T47D (cell line): Measurements from ENCODE around the gene TOR3A.
A peak's percentile ranks its signal among the peaks of the same experiment; 100 is the strongest.
"Not testable (repeated sequence)": the region's sequence is repeated elsewhere in the genome, so short reads cannot be mapped to it uniquely, and the experiment has no call there.

ENCODE experiments used
- DNase-seq, 2 experiments: peaks; one replicate each; pipeline versions ENCODE4 v3.0.0 to v3.0.0-alpha.2; 2011 to 2012; ENCODE audit warnings: low read depth in 1 of 2, low spot score in 1 of 2
- JUND ChIP-seq: IDR thresholded peaks from 2 replicates; pipeline ENCODE4 v1.6.1; 2012; ENCODE audit warnings: low read depth
- in situ Hi-C: cut with HindIII; loops from 2 replicates; pipeline ENCODE4 v1.10.0; 2016; ENCODE audit warnings: low sequenced_read_pairs, low pct_unique_long_range_greater_than_20kb

TOR3A gene, protein sequence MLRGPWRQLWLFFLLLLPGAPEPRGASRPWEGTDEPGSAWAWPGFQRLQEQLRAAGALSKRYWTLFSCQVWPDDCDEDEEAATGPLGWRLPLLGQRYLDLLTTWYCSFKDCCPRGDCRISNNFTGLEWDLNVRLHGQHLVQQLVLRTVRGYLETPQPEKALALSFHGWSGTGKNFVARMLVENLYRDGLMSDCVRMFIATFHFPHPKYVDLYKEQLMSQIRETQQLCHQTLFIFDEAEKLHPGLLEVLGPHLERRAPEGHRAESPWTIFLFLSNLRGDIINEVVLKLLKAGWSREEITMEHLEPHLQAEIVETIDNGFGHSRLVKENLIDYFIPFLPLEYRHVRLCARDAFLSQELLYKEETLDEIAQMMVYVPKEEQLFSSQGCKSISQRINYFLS

DNA sequence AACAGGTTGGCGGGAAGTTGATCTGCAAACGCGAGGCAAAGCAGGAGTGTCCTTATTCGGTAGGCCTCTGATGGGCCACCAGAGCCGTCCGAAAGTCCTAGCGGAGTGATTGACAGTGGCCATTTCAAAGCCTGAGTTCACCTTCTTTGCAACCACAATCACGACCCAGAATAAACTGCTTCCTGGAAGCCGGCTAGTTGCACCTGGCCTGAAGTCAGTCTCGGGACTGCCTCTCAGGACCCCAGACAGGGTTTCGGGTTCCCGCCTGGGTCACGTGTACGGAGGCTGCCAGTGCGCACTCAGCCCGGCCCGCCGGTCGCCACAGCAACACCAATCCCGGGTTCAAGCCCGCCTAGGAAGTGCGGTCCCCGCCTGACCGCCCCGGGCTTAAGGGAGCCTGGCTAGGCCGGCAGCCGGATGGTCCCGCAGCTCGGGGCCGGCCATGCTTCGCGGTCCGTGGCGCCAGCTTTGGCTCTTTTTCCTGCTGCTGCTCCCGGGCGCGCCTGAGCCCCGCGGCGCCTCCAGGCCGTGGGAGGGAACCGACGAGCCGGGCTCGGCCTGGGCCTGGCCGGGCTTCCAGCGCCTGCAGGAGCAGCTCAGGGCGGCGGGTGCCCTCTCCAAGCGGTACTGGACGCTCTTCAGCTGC, at the start of gene TOR3A:
TOR3A (plus strand) TSS at position 384 of the 646 bp plus-strand sequence; CDS start at position 443, 59 bp downstream.
- in situ Hi-C loops, result no loop called here
- no peak for TF ChIP-seq JUND

DNA sequence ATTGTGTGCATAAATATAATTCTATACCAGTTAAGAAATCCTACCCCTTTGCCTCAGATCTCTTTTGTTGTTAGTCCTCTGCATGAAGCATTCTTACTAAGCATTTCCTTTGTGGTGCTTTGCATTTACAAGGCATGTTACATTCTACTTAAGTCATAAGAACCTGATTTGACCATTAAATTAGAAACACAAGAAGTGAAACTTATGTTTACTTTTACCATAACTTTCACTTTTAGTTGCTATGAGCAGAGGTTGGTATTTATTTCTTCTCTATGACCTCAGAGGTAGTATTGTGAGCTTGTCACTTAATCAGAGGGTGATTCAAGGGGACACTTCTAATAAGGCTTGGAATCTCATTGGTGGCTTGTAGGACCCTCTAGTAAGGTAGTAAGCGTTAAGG, 47.1 kb upstream of the TOR3A start:
- DNase-seq, result no peak
- no peak for TF ChIP-seq JUND
- in situ Hi-C loops, result no loop called here

More for the DNA sequence above, at the start of gene TOR3A:
- peak; percentile 96 to 99 for DNase-seq

DNA sequence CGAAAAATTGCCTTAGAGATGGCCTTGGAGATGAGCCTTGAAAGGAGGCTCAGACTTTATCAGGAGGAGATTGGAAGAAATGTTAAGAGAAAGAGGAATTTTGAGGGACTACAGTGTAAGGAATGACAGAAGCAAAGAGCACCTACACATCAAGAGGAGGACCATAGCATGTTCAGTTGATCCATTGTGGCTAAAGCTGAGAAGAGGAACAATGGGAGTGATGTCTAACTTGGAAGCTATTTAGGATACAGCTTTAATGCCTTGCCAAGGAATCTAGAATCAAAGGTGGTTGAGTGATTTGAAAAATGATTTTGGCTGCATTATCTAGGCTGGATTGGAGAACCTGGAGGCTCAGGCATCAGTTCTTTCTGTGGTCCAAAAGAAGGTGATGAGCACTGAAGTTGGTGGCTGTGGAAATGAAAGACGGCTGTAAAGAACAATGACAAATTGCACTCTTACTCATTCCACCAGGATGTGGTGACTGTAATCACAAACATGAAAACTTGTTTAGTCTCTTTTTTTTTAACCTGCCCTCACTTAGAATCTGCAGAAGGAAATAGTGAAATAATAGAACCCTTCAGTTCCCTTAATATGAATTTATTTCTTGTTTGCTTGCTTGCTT, 44.9 kb upstream of the TOR3A start:
- in situ Hi-C loops, result no loop called here
- DNase-seq, result no peak
- TF ChIP-seq JUND, result no peak

DNA sequence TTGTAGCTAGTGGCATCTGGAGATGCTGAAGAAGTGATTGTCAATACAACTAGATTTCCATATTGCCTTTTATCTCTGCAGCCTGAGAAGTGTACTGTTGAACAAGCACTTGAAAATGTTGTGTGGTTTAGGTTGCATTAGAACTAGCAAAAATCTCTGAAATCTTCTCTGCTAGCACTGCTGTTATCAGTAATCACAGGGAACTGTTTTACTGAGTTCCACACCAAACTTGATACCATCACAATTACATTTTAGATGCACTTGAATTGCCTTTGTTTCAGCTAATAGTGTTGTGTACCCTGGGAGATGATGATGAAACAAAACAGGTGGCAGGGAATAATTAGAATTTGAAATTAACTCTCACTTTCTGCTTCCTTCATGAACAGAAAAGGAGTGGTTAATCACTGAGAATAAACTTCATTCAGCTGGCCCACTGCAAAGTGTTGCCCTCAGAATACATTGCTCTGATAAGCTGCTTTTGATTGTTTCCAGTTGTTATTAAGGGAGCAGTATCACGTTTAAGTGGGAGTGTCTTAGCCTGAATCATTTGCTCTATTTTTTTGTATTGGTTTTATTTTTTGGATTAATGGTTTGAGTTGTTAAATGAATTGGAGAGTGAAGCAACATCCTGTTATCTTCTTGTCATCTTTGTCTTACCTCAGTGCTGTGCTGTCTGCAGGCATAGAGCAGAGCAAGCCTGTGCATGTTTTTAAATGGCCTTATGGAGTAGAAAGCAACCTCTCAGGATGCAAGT, 43.2 kb upstream of the TOR3A start:
- in situ Hi-C loops, result no loop called here
- DNase-seq, result no peak
- TF ChIP-seq JUND, result no peak

DNA sequence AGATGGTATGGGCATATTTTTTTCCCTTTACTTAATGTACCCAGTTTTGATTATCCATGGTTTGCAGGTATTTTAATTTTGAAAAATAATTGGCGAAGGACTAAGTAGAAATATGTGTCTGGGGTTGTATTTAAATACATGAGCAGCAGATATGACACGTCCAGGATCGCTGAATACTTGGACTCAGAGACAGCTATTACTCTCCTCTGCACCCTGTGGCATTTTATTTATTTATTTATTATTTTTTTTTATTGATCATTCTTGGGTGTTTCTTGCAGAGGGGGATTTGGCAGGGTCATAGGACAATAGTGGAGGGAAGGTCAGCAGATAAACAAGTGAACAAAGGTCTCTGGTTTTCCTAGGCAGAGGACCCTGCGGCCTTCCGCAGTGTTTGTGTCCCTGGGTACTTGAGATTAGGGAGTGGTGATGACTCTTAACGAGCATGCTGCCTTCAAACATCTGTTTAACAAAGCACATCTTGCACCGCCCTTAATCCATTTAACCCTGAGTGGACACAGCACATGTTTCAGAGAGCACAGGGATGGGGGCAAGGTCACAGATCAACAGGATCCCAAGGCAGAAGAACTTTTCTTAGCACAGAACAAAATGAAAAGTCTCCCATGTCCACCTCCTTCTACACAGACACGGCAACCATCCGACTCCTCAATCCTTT, 42.2 kb upstream of the TOR3A start:
- in situ Hi-C loops, DNase-seq: not testable (repeated sequence)

DNA sequence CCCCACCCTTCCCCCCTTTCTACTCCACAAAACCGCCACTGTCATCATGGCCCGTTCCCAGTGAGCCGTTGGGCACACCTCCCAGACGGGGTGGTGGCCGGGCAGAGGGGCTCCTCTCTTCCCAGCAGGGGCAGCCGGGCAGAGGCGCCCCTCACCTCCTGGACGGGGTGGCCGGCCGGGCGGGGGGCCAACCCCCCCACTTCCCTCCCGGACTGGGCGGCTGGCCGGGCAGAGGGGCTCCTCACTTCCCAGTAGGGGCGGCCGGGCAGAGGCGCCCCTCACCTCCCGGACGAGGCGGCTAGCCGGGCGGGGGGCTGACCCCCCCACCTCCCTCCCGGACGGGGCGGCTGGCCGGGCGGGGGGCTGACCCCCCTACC, 41.7 kb upstream of the TOR3A start:
- in situ Hi-C loops, result not testable (repeated sequence)

DNA sequence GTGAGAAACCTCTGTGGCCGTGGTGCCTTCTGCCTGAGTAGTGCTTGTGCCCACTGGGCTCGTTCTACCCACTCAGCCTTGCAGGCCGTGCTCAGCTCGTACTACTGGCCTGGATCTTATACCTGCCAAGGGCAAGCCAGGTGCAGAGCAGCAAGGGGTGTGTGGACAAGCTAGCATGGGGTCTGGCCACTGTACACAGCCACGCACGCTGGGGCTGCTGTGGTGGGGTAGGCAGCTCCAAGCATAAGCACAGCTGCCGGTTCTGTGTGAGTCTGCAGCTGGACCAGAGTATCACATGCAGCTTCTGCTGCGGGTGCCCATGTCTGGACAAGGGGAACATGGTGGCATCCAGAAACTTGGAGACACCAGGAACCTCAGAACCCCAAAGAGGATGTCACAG, 39.8 kb upstream of the TOR3A start:
- no peak for TF ChIP-seq JUND
- no peak for DNase-seq
- in situ Hi-C loops, result no loop called here

More for the DNA sequence above, 41.7 kb upstream of the TOR3A start:
- not testable (repeated sequence) for DNase-seq

DNA sequence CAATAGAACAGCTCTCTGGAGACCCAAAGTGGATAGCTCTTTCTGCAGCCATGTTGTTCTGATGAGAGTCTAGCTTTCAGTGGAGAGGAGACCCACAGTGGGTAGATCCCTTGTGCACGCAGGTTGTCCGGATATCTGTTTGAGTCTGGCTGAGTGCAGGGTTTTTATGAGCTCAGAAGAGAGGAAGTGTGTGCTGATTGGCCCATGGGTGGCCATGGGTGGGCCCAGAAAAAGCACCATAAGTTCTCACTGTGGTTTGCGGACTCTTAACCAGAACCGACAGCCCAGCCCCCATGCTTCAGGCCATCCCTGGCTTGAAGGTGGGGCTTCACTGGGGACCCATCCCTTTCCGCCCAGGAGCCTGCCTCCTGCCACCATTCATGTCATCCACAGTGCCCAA, 39.2 kb upstream of the TOR3A start:
- in situ Hi-C loops, result no loop called here
- no peak for TF ChIP-seq JUND
- DNase-seq, result no peak

DNA sequence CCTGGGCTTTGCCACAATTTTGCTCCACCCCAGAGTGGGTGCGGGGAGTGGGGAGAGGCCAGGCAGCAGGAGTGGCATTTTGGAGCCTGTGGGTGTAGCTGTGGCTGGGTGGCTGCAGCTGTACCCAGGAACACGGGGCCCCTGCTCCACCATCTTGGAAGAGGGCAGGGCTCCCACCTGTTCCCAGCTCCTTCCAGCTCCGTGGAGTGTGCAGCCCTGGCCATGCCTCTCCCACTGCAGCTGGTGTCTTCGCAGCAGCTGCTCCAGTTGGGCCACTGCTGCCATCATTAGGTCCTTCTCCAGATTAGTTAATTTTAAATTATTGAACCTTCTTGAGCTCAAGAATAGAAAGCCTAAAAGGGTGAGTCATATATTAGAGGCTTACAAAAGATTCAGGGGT, 38.6 kb upstream of the TOR3A start:
- no peak for TF ChIP-seq JUND
- DNase-seq, result no peak
- in situ Hi-C loops, result no loop called here

DNA sequence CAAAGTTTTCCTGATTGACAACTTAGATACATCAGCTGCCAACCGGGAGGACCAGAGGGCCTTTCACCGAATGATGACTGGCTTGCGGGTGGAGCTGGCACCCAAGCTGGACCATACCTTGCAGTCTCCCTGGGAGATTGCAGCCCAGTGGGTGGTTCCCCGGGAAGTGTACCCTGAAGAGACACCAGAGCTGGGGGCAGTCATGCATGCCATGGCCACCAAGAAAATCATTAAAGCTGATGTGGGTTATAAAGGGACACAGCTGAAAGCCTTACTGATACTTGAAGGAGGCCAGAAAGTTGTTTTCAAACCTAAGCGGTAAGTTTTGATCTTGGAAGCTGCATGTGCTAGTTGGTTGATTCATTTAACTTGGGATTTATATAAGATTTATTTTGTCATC, 38.0 kb upstream of the TOR3A start:
- TF ChIP-seq JUND, result no peak
- in situ Hi-C loops, result no loop called here
- DNase-seq, result no peak

DNA sequence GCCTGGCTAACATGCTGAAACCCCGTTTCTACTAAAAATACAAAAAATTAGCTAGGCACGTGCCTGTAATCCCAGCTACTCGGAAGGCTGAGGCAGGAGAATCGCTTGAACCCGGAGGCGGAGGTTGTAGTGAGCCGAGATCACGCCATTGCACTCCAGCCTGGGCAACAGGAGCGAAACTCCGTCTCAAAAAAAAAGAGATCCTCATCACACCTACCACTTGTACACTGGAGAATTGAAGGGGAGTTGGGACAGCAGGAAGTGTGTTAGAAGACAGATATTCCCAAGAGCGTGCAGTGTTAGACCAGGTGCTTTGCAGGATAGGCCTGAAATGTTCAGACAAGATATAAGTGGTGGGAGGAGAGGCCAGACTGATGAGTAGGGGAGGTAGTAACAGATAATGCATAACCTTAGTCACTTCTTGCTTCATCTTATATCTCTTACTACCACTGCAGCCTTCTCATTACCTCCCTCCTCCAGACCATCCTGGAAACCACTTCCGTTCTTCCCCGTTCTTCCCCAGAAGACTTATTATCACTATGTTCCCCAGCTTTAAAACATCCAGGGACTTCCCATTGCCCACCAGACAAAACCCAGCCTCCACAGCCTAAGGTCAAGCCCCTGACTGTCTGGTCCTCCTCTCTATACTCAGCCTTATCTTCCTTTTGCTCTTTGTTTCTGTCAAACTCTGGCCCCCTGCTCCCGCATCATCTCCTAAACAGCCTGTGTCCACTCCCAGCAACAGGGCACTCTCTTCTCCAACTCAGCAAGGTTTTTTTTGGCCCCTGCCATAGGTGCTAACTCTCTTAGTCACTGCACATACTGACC, 34.8 kb upstream of the TOR3A start:
- in situ Hi-C loops, result no loop called here
- no peak for DNase-seq
- no peak for TF ChIP-seq JUND

DNA sequence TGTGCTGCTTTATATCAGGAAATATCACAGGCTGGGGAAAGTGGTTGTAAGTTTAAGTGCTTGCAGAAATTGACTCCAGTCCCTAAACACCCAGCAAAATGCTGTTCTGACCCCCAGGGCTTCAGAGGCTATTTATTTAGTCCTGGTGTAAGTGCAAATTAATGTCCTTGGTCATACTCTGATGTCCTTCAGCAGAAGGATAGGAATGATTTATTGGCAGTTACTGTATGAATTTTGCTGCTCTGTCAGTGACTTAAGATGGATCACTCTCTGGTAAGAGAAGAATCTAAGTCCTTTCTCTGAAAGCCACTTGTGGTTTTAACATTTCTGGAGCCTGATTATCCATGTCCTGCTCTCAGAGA, 34.3 kb upstream of the TOR3A start:
- TF ChIP-seq JUND, result no peak
- in situ Hi-C loops, result no loop called here
- no peak for DNase-seq
